Hepatocyte (in vitro differentiated cells): Measurements from ENCODE around the gene CPS1.

Experiments used
- EZH2 ChIP-seq: fragments of 200-600 bp; sonication (generic); IDR thresholded peaks from 2 replicates; pipeline ENCODE4 v1.6.1; 2016; ENCODE audit warnings: antibody characterized with exemption, mild to moderate bottlenecking, borderline replicate concordance
- EZH2phosphoT487 ChIP-seq: fragments of 200-600 bp; sonication (generic); IDR thresholded peaks from one replicate; pipeline ENCODE4 v1.6.1; 2018; ENCODE audit warnings: antibody characterized with exemption, mild to moderate bottlenecking, low read depth, moderate library complexity; ENCODE audit not compliant: unreplicated experiment, severe bottlenecking
- TF ChIP-seq, protein P1 (sequence below): fragments of 200-600 bp; sonication (generic); IDR thresholded peaks from 2 replicates; pipeline ENCODE4 v1.5.1; 2016; ENCODE audit warnings: antibody characterized with exemption, mild to moderate bottlenecking; ENCODE audit not compliant: poor library complexity

DNA sequence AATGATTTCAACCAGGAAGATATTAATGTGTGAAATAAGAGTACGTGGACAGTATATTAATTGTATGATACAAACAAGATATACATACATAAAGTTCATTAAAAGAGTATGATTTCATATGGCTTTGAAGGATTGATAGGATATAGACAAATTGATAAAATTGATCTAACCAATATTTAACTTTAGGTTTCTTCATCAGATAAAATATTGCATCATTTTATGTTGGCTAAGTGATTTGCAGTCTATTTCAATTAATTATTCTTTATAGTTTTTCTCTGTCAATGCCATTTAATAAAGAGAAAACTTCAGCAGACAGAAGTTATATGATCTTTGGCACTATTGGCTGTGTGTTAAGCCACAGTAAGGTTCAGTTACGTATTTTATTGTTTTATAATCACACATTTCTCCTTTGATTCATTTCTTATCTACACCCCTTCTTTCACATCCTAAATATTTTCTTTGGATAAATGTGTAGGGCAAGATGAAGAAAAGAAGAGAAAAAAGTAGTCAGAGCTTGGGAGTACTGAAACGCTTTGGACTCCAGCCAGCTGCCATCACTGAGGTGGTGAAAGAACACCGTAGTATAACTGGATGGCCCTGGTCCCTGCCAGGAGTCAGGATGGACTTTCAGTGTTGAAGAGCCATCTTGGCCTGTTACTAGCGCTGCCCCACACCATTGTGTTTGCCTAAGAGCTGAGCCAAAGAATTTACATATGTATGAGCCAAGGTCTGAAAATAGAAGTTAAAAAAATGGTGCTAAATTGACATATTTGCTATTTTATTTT lies 9.8 kb upstream of the CPS1 start:
- TF ChIP-seq, protein P1, sequence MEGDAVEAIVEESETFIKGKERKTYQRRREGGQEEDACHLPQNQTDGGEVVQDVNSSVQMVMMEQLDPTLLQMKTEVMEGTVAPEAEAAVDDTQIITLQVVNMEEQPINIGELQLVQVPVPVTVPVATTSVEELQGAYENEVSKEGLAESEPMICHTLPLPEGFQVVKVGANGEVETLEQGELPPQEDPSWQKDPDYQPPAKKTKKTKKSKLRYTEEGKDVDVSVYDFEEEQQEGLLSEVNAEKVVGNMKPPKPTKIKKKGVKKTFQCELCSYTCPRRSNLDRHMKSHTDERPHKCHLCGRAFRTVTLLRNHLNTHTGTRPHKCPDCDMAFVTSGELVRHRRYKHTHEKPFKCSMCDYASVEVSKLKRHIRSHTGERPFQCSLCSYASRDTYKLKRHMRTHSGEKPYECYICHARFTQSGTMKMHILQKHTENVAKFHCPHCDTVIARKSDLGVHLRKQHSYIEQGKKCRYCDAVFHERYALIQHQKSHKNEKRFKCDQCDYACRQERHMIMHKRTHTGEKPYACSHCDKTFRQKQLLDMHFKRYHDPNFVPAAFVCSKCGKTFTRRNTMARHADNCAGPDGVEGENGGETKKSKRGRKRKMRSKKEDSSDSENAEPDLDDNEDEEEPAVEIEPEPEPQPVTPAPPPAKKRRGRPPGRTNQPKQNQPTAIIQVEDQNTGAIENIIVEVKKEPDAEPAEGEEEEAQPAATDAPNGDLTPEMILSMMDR: no peak
- TF ChIP-seq EZH2phosphoT487 (no peak), EZH2 (no peak)
